Hematopoietic multipotent progenitor cell treated with erythropoietin and hydrocortisone succinate and interleukin-3 and kit ligand, for 15 days (in vitro differentiated cells): Measurements from ENCODE around the gene ATP8A1.

Experiments used
- DNase-seq: peaks from one replicate; pipeline ENCODE4 v3.0.0-alpha.2; 2015; ENCODE audit warnings: low spot score

Gene ATP8A1

GRCh38 chr4:42649870-42650269 is 7.0 kb downstream of the ATP8A1 start:
- DNase-seq, result no peak

GRCh38 chr4:42646999-42647541 is 9.8 kb downstream of the ATP8A1 start:
- DNase-seq, result no peak

GRCh38 chr4:42646013-42646784 is 10.7 kb downstream of the ATP8A1 start:
- no peak for DNase-seq

- no peak for DNase-seq
These were observed 12.0 kb downstream of the ATP8A1 start for GRCh38 chr4:42644897-42645296.

- no peak for DNase-seq
These were observed 13.2 kb downstream of the ATP8A1 start for GRCh38 chr4:42643685-42644084.

GRCh38 chr4:42642845-42643615 is 13.9 kb downstream of the ATP8A1 start:
- no peak for DNase-seq

GRCh38 chr4:42642101-42642797 is 14.7 kb downstream of the ATP8A1 start:
- DNase-seq, result no peak

- DNase-seq, result no peak
These were observed 15.2 kb downstream of the ATP8A1 start for GRCh38 chr4:42641656-42642055.

GRCh38 chr4:42641161-42641560 is 15.7 kb downstream of the ATP8A1 start:
- no peak for DNase-seq

- no peak for DNase-seq
These were observed 16.3 kb downstream of the ATP8A1 start for GRCh38 chr4:42640613-42641012.

- no peak for DNase-seq
These were observed 17.9 kb downstream of the ATP8A1 start for GRCh38 chr4:42638993-42639392.

GRCh38 chr4:42638321-42638720 is 18.6 kb downstream of the ATP8A1 start:
- no peak for DNase-seq

- DNase-seq, result no peak
These were observed 19.0 kb downstream of the ATP8A1 start for GRCh38 chr4:42637867-42638266.

- DNase-seq, result no peak
These were observed 19.8 kb downstream of the ATP8A1 start for GRCh38 chr4:42637104-42637503.

- DNase-seq, result no peak
These were observed 20.3 kb downstream of the ATP8A1 start for GRCh38 chr4:42636645-42636949.

- no peak for DNase-seq
These were observed 23.1 kb downstream of the ATP8A1 start for GRCh38 chr4:42633605-42634388.

- no peak for DNase-seq
These were observed 24.1 kb downstream of the ATP8A1 start for GRCh38 chr4:42632653-42633382.

- DNase-seq, result no peak
These were observed 26.0 kb downstream of the ATP8A1 start for GRCh38 chr4:42630908-42631307.

GRCh38 chr4:42628740-42629139 is 28.2 kb downstream of the ATP8A1 start:
- DNase-seq, result no peak

GRCh38 chr4:42627885-42628646 is 28.8 kb downstream of the ATP8A1 start:
- DNase-seq, result no peak
